HS-27A (cell line): ENCODE data around the gene CAPZA1.
A peak's percentile ranks its signal among the peaks of the same experiment; 100 is the strongest.

Experiments
- DNase-seq: peaks from one replicate; pipeline ENCODE4 v3.0.0-alpha.2; 2012; ENCODE audit warnings: low read depth, missing footprints

Gene CAPZA1

DNA sequence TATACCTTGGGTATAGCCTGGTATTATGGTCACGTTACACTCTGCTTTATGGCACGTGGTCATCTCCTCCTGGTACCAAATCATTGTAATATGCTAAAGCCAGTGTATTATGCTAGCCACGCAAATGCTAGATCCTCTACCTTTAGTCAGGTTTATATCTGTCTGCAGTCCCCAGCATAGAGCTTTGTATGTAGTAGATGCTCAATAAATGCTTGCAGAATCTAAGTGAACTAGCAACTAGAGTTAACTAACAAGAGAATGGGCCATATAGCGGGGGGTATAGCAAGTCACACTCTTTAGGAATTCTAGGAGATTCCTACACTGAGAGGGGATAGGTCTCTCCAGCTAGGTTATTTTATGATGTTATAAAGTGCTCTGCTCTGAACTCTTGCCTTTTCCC is 57.9 kb downstream of the CAPZA1 start:
- no peak for DNase-seq

DNA sequence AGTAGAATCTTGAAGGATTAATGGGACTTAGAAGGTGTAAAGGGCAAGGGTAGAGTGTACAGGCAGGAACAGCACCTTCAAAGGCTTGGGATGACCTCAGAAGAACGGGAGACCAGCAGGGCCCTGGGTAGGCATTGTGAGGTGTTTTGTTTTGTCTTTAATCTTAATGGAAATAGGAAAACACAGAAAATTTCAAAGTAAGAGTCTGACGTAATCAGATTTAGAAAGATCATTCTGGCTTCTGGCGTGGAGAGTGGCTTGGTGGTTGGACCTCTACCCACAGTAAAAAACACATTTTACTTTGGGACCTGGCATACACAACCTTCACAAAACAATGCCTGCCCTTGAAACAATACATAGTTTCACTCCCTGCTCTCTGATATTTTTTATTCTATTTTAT is 59.0 kb downstream of the CAPZA1 start:
- DNase-seq = no peak

DNA sequence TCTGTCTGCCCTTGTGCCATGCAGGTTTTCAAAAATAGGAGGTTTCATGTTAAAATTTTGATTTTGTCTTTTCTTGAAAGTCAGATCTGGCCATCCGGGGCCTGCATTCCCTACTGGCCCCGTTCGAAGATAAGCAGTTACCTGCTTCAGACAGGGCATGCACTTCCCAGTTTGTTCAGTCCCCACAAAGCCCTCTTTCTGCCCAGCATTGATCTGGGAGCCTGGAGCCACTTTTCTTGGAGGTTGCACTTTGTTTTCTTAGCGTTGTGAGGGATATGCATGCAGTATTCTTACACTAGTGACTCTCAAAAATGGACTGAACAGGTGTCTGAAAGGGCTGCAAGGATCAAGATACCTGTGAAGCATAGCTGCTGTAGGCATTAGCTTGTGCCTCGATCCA is 66.3 kb downstream of the CAPZA1 start:
- DNase-seq = no peak

- no peak for DNase-seq
Observed at GRCh38 chr1:112686417-112686816, 66.8 kb downstream of the CAPZA1 start.

DNA sequence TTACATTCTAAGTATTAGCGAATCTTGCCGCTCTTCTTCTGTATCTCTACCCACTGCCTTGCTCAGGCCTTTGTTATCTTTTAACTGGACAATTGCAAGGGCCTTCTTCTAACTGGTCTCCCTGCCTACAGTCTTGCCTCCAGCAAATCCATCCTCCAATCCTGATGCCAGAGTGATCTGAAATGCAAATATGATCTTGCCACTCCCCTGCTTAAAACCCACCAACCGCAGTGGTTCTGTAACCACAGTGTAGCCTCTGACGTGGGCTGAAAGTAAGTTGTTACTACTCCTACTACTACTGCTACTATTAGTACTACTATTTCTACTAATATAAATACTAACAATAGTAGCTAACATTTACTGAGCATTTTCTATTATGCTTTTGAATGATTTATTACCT is 67.2 kb downstream of the CAPZA1 start:
- no peak for DNase-seq

- no peak for DNase-seq
Observed at GRCh38 chr1:112687361-112687760, 67.7 kb downstream of the CAPZA1 start.

GRCh38 chr1:112687785-112688496 is 68.3 kb downstream of the CAPZA1 start:
- DNase-seq = no peak

DNA sequence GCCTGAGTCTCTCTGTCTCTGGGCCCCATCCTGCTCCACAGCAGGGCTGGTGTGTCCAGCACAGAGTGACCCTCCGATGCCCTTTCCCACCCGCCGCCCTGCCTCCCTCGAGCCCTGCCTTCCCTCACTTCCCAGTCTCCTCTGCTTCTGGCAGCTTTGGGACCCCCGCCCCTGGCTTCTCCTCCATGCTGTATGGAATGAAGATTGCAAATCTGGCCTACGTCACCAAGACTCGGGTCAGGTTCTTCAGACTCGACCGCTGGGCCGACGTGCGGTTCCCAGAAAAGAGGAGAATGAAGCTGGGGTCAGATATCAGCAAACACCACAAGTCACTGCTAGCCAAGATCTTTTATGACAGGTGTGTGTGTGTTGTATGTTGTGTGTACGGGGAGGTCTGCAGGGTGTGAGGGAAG is 69.2 kb downstream of the CAPZA1 start:
- no peak for DNase-seq

- DNase-seq = no peak
Observed at GRCh38 chr1:112689196-112689841, 69.7 kb downstream of the CAPZA1 start.

- DNase-seq = no peak
Observed at GRCh38 chr1:112689842-112690237, 70.2 kb downstream of the CAPZA1 start.

DNA sequence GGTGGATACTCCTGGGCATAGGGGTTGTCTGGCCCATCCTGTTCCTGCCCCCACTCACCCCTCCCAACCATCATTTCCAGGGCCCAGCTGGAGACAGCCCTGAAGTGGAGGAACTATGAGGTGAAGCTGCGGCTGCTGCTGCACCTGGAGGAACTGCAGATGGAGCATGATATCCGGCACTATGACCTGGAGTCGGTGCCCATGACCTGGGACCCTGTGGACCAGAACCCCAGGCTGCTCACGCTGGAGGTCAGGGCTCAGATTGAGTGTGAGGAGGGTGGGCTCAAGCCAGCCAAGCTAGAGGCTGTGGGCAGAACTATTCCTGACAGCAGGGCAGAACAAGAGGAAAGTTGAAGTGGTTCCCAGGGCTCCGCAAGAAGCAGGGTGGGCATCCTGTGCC is 73.0 kb downstream of the CAPZA1 start:
- DNase-seq = no peak

- DNase-seq = no peak
Observed at GRCh38 chr1:112693821-112694220, 74.2 kb downstream of the CAPZA1 start.

- no peak for DNase-seq
Observed at GRCh38 chr1:112694363-112694929, 74.8 kb downstream of the CAPZA1 start.

DNA sequence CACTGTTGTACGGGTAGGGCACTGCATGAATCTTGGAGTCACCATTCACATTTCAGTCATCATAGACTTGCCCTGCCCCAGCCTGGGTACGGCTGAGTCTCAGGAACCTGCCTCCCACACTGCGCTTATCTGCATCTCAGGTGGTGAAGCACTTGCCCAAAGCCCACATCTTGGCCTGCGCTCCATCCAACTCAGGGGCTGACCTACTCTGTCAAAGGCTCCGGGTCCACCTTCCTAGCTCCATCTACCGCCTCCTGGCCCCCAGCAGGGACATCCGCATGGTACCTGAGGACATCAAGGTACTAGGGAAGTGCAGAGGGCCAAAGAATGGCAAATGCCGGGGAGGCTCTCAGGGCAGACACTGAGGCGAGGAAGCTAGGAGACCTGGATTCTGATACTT is 75.6 kb downstream of the CAPZA1 start:
- no peak for DNase-seq

GRCh38 chr1:112696578-112697314 is 77.1 kb downstream of the CAPZA1 start:
- DNase-seq = no peak

DNA sequence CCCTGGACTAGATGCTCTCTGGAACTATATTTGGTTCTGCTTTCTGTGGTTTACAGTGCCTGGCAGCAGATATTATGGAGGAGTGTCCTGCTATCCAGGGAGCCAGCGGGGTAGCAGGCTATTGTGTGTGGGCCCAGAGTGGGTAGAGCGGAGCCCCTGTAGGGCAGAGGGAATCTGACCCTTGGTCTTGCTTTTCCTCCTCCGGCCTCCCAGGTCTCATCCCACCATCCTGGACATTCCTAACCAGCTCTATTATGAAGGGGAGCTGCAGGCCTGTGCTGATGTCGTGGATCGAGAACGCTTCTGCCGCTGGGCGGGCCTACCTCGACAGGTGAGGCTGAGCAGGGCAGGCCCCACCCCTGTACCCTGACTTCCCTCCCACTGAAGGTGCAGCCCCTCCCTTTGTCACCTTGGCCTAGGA is 78.2 kb downstream of the CAPZA1 start:
- no peak for DNase-seq

- DNase-seq = no peak
Observed at GRCh38 chr1:112698366-112699310, 79.0 kb downstream of the CAPZA1 start.

GRCh38 chr1:112699425-112700144 is 80.0 kb downstream of the CAPZA1 start:
- no peak for DNase-seq

DNA sequence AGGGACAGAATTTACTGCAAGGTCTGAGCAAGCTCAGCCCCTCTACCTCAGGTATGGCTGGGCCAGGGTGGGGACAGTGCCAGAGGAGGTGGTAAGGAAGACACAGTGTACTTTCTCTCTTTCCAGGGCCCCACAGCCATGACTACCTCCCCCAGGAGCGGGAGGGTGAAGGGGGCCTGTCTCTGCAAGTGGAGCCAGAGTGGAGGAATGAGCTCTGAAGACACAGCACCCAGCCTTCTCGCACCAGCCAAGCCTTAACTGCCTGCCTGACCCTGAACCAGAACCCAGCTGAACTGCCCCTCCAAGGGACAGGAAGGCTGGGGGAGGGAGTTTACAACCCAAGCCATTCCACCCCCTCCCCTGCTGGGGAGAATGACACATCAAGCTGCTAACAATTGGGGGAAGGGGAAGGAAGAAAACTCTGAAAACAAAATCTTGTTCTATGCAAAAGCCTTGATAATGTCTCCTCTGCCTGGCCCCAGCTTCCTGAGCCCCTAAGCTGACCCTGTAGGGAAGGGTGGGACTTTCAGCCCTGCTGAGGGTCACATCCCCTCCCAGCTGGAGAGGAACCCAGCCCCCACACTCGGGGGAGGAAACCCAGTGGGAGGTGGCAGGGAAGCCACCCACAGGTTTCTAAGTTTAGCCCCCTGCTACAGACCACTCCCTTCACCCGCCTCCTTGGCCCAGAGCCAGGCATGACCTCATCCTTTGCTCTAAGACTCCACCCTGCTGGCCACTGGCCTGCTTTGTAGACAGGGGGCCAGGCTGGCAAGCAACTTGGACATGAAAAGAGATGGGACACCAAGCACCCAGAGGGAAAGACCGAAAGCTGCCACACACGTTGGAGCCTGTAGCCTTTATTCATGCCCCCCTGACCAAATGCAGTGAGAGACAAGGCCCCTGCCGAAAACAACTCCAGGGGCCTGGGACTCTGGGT is 80.9 kb downstream of the CAPZA1 start:
- peak; percentile 96 for DNase-seq
